Glutamatergic neuron (in vitro differentiated cells): ENCODE data around the gene SLCO3A1. TPM values are rescaled to one million over a fixed set of nuclear protein-coding genes. Genes with fewer than 3 reads are reported as not detected.

Source experiments
- DNase-seq: peaks from one replicate; pipeline ENCODE4 v3.0.0; 2022
- H3K27ac Mint-ChIP-seq: one replicate; pipeline ENCODE4 v1.8.0; 2020; ENCODE audit warnings: mild to moderate bottlenecking, mixed read lengths, inconsistent platforms; ENCODE audit not compliant: unreplicated experiment
- H3K27me3 Mint-ChIP-seq: one replicate; pipeline ENCODE4 v1.8.0; 2020; ENCODE audit warnings: mild to moderate bottlenecking, moderate library complexity, mixed read lengths, inconsistent platforms; ENCODE audit not compliant: unreplicated experiment
- H3K36me3 Mint-ChIP-seq: one replicate; pipeline ENCODE4 v1.8.0; 2020; ENCODE audit warnings: mild to moderate bottlenecking, mixed read lengths, inconsistent platforms; ENCODE audit not compliant: unreplicated experiment
- H3K4me1 Mint-ChIP-seq: one replicate; pipeline ENCODE4 v1.8.0; 2020; ENCODE audit warnings: mild to moderate bottlenecking, low read depth, mixed read lengths, inconsistent platforms; ENCODE audit not compliant: unreplicated experiment
- H3K4me3 Mint-ChIP-seq: one replicate; pipeline ENCODE4 v1.8.0; 2020; ENCODE audit warnings: mild to moderate bottlenecking, mixed read lengths, inconsistent platforms; ENCODE audit not compliant: unreplicated experiment
- H3K9me3 Mint-ChIP-seq: one replicate; pipeline ENCODE4 v1.8.0; 2020; ENCODE audit warnings: mild to moderate bottlenecking, moderate library complexity, mixed read lengths, inconsistent platforms; ENCODE audit not compliant: unreplicated experiment
- CTCF ChIP-seq: fragments of 200-600 bp; sonication (generic); IDR thresholded peaks from one replicate; pipeline ENCODE4 v1.5.0; 2021; ENCODE audit not compliant: partially characterized antibody, unreplicated experiment
- total RNA-seq: library from RNA; stranded (reverse); fragmentation: NEBNext Ultra II Directional; extraction: Animal tissue kit (Norgen Biotek cat#: 25700); gene quantifications from one replicate; pipeline ENCODE4 v1.2.1, GENCODE V29; 2021; ENCODE audit not compliant: unreplicated experiment

The SLCO3A1 gene
- total RNA-seq, 1 donor from 2014 or later, result 27.9 TPM

GRCh38 chr15:92132982-92133755 lies 279.7 kb downstream of the SLCO3A1 start:
- H3K9me3 Mint-ChIP-seq, result peaks cover 8% of the 10 kb centered on the region
- peaks cover 5% of the 10 kb centered on the region for H3K36me3 Mint-ChIP-seq
- no peak overlapping the region for H3K27ac Mint-ChIP-seq
- DNase-seq, result no peak
- H3K27me3 Mint-ChIP-seq, result peaks cover 2% of the 10 kb centered on the region
- no peak overlapping the region for H3K4me3 Mint-ChIP-seq
- no peak for TF ChIP-seq CTCF
- H3K4me1 Mint-ChIP-seq, result peaks cover 4% of the 10 kb centered on the region

- peaks cover 4% of the 10 kb centered on the region for H3K36me3 Mint-ChIP-seq
- H3K4me1 Mint-ChIP-seq, result peaks cover 3% of the 10 kb centered on the region
- H3K9me3 Mint-ChIP-seq, result peaks cover 6% of the 10 kb centered on the region
- TF ChIP-seq CTCF, result no peak
- H3K27ac Mint-ChIP-seq, result no peak overlapping the region
- no peak overlapping the region for H3K4me3 Mint-ChIP-seq
- H3K27me3 Mint-ChIP-seq, result peaks cover 3% of the 10 kb centered on the region
- DNase-seq, result no peak
These were observed 287.3 kb downstream of the SLCO3A1 start for GRCh38 chr15:92140796-92141195.

- no peak overlapping the region for H3K4me3 Mint-ChIP-seq
- peaks cover 3% of the 10 kb centered on the region for H3K27me3 Mint-ChIP-seq
- no peak for DNase-seq
- peaks cover 3% of the 10 kb centered on the region for H3K4me1 Mint-ChIP-seq
- TF ChIP-seq CTCF, result no peak
- H3K36me3 Mint-ChIP-seq, result peaks cover 4% of the 10 kb centered on the region
- H3K9me3 Mint-ChIP-seq, result peaks cover 6% of the 10 kb centered on the region
- H3K27ac Mint-ChIP-seq, result no peak overlapping the region
These were observed 288.1 kb downstream of the SLCO3A1 start for GRCh38 chr15:92141607-92142006.

- no peak overlapping the region for H3K27ac Mint-ChIP-seq
- H3K4me1 Mint-ChIP-seq, result peaks cover 3% of the 10 kb centered on the region
- H3K36me3 Mint-ChIP-seq, result peaks cover 4% of the 10 kb centered on the region
- peaks cover 6% of the 10 kb centered on the region for H3K9me3 Mint-ChIP-seq
- H3K4me3 Mint-ChIP-seq, result no peak overlapping the region
- TF ChIP-seq CTCF, result no peak
- peaks cover 3% of the 10 kb centered on the region for H3K27me3 Mint-ChIP-seq
- no peak for DNase-seq
These were observed 289.0 kb downstream of the SLCO3A1 start for GRCh38 chr15:92142242-92143232.

- no peak for TF ChIP-seq CTCF
- Mint-ChIP-seq H3K4me3 (no peak overlapping the region), H3K9me3 (peaks cover 6% of the 10 kb centered on the region), H3K4me1 (peaks cover 3% of the 10 kb centered on the region), H3K36me3 (peaks cover 4% of the 10 kb centered on the region), H3K27me3 (peaks cover 3% of the 10 kb centered on the region), H3K27ac (no peak overlapping the region)
- no peak for DNase-seq
These were observed 290.3 kb downstream of the SLCO3A1 start for GRCh38 chr15:92143765-92144164.
